GM12878 (cell line): Measurements from ENCODE around the gene MARCHF10. TPM values are rescaled to one million over a fixed set of nuclear protein-coding genes. Genes with fewer than 3 reads are reported as not detected.
"Not testable (repeated sequence)": the region's sequence is repeated elsewhere in the genome, so short reads cannot be mapped to it uniquely, and the experiment has no call there.

Experiments
- ATAC-seq: fragments of 200-7000 bp; cut with Tn5 transposase; 3 replicates; pipeline ENCODE4 v1.9.1; 2020; ENCODE audit warnings: mild to moderate bottlenecking, moderate library complexity
- BruUV-seq: library from RNA; stranded (reverse); fragments of 400-500 nt; replicated peaks from 2 replicates; lab custom pipeline; 2021; lab: Mats Ljungman, UMichigan
- CTCF ChIA-PET: fragments of 300-600 bp; sonication (Branson Sonifier 250); formaldehyde crosslinking; extraction: SDS; loops from one replicate; lab custom pipeline; 2021; ENCODE audit warnings: inconsistent platforms; lab: Yijun Ruan, JAX
- POLR2A ChIA-PET: fragments of 350-600 bp; formaldehyde crosslinking; extraction: SDS; loops from one replicate; lab custom pipeline; 2021; ENCODE audit warnings: inconsistent platforms; lab: Charles Lee
- RAD21 ChIA-PET: fragments of 300-600 bp; sonication (Branson Sonifier 250); formaldehyde crosslinking; loops from one replicate; lab custom pipeline; 2023; ENCODE audit warnings: antibody characterized with exemption; ENCODE audit not compliant: unreplicated experiment; lab: Charles Lee
- SMC1A ChIA-PET: fragments of 300-600 bp; sonication (Branson Sonifier 250); formaldehyde crosslinking; loops from one replicate; lab custom pipeline; 2023; ENCODE audit not compliant: unreplicated experiment, uncharacterized antibody; lab: Charles Lee
- DNase-seq: peaks from one replicate; pipeline ENCODE4 v3.0.0-alpha.2; 2011; ENCODE audit warnings: low read depth, low spot score
- FAIRE-seq: peaks from 3 replicates; lab custom pipeline; 2011; peaks lifted over from hg19 to GRCh38; lab: Jason Lieb, UNC
- H2AFZ ChIP-seq: 2 replicates; pipeline ENCODE4 v1.6.0; 2011; ENCODE audit warnings: low read depth, low read length, control low read depth; ENCODE audit not compliant: control insufficient read depth
- H3K27ac ChIP-seq: 2 replicates; pipeline ENCODE4 v1.5.1; 2011; ENCODE audit warnings: control low read depth; ENCODE audit not compliant: control insufficient read depth, insufficient read depth
- H3K27me3 ChIP-seq, 2 experiments: replicated peaks in 1 of 2; 2 replicates each; pipeline versions ENCODE4 v1.6.0 to v1.6.1; 2011; ENCODE audit warnings: low read length in 1 of 2; ENCODE audit not compliant: control insufficient read depth in 2 of 2, insufficient read depth in 2 of 2
- H3K36me3 ChIP-seq, 2 experiments: 2 replicates each; pipeline ENCODE4 v1.5.1; 2011; ENCODE audit warnings: low read length in 1 of 2; ENCODE audit not compliant: control insufficient read depth in 2 of 2, insufficient read depth in 2 of 2
- H3K4me1 ChIP-seq: 2 replicates; pipeline ENCODE4 v1.6.1; 2011; ENCODE audit warnings: mild to moderate bottlenecking, low read length, moderate library complexity, mixed read lengths; ENCODE audit not compliant: control insufficient read depth, insufficient read depth
- H3K4me2 ChIP-seq: 2 replicates; pipeline ENCODE4 v1.6.0; 2011; ENCODE audit warnings: control low read depth; ENCODE audit not compliant: control insufficient read depth, insufficient read depth
- H3K4me3 ChIP-seq: fragments of 200-600 bp; sonication (generic); 2 replicates; pipeline ENCODE4 v1.5.1; 2016
- H3K79me2 ChIP-seq: 2 replicates; pipeline ENCODE4 v1.6.0; 2011; ENCODE audit warnings: low read length; ENCODE audit not compliant: control insufficient read depth, insufficient read depth
- H3K9ac ChIP-seq: 2 replicates; pipeline ENCODE4 v1.8.0; 2011; ENCODE audit warnings: low read length, control low read depth, mixed read lengths; ENCODE audit not compliant: control insufficient read depth, insufficient read depth
- H3K9me3 ChIP-seq: replicated peaks from 3 replicates; pipeline ENCODE4 v1.5.1; 2011; ENCODE audit warnings: mild to moderate bottlenecking, low read length; ENCODE audit not compliant: control insufficient read depth, insufficient read depth
- H4K20me1 ChIP-seq: 2 replicates; pipeline ENCODE4 v1.6.0; 2011; ENCODE audit not compliant: control insufficient read depth, insufficient read depth
- CEBPB ChIP-seq, 2 experiments: fragments of 150-350 bp in 1 of 2; IDR thresholded peaks; 2 replicates each; pipeline ENCODE4 v1.6.1; 2012 to 2014; ENCODE audit warnings: low read depth in 2 of 2, low read length in 2 of 2, borderline replicate concordance in 1 of 2, inconsistent platforms in 1 of 2
- IKZF2 ChIP-seq, 2 experiments: fragments of 450-650 bp; IDR thresholded peaks; 2 replicates each; pipeline ENCODE4 v1.6.1; 2017; ENCODE audit warnings: mild to moderate bottlenecking in 2 of 2, moderate library complexity in 2 of 2
- KLF5 ChIP-seq: fragments of 450-650 bp; IDR thresholded peaks from 2 replicates; pipeline ENCODE4 v1.6.1; 2014; ENCODE audit warnings: mild to moderate bottlenecking; ENCODE audit not compliant: partially characterized antibody
- RBBP5 ChIP-seq: fragments of 200-600 bp; sonication (generic); conservative IDR thresholded peaks from 2 replicates; pipeline ENCODE4 v1.6.1; 2016
- ZNF24 ChIP-seq: fragments of 450-650 bp; IDR thresholded peaks from 2 replicates; pipeline ENCODE4 v1.6.1; 2017; ENCODE audit warnings: antibody characterized with exemption, mild to moderate bottlenecking
- WGBS: methylation state at CpG from one replicate; pipeline ENCODE4 v1.1.6; 2016; ENCODE audit warnings: low lambda C conversion rate; ENCODE audit not compliant: insufficient replicate concordance, insufficient coverage; ENCODE audit errors: missing lambda C conversion rate; 5-methylcytosine and 5-hydroxymethylcytosine counted together
- in situ Hi-C: fragments of 300-500 bp; cut with MboI; formaldehyde crosslinking; loops from 9 replicates; pipeline ENCODE4 v1.14.3; 2018; ENCODE audit warnings: mixed read lengths
- intact Hi-C: fragments of 100-400 bp; cut with micrococcal nuclease; formaldehyde crosslinking; loops from one replicate; pipeline ENCODE4 v1.14.2; 2022; ENCODE audit not compliant: unreplicated experiment
- polyA plus RNA-seq, 11 experiments: library from polyadenylated mRNA; depleted of rRNA in 4 of 11; unstranded in 6 of 11; stranded (reverse) in 5 of 11; fragments of >200 nt; fragmentation: Nextera tagmentation in 4 of 11; fragmentation: Illumina TruSeq in 1 of 11; extraction: Ambion mirVana in 4 of 11; extraction: Trizol in 1 of 11; gene quantifications; 1 replicate in 1 of 11; 2 replicates in 10 of 11; pipeline versions ENCODE4 v1.2.1 to v1.2.3, GENCODE V29; 2011 to 2016; ENCODE audit warnings: inconsistent platforms in 2 of 11, missing spikeins in 2 of 11, low read depth in 1 of 11
- total RNA-seq, 4 experiments: library from RNA; depleted of rRNA in 3 of 4; stranded (reverse); fragments of >200 nt in 3 of 4; fragmentation: Illumina TruSeq in 1 of 4; extraction: Trizol in 1 of 4; gene quantifications; 2 replicates each; pipeline versions ENCODE4 v1.2.1 to v1.2.3, GENCODE V29; 2013 to 2021
- TF ChIP-seq, protein P1 (sequence below): IDR thresholded peaks from 2 replicates; pipeline ENCODE4 v1.6.1; 2012; ENCODE audit warnings: low read depth, low read length, improper control_type of control experiment

MARCHF10 gene
- total and polyA plus RNA-seq, 10 of the 15 experiments (the other 5 are each of a cell fraction or from before 2014, with no cell fraction given) = 0.11 to 0.24 TPM; not detected in 8

DNA sequence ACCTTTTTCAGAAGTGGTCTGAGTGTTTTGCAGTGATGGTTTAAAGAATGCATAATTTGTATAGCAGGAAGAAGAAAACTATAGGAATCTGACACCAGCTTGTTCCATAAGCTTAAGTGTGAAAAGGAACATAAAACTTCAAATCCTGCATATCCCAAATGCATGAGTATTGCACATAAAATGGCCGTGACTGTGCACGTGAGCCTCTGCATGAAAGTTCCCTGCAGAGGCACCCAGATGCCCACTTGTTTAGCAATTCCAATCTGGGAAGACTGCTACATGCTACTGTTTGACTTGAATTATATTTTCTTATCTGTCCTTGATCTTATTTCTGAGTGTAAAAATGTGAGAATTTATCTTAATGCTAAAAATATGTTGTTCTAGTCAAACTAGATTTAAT, 21.5 kb downstream of the MARCHF10 start:
- CTCF ChIA-PET = no interaction called here
- FAIRE-seq = no peak
- TF ChIP-seq CEBPB (IDR thresholded peaks at IDR 0.05; ENCODE audit: borderline replicate concordance in 1 of 2, low read depth in 2 of 2, low read length in 2 of 2) (no peak), ZNF24 (no peak), IKZF2 (IDR thresholded peaks at IDR 0.05) (no peak), RBBP5 (no peak), KLF5 (no peak)
- TF ChIP-seq, protein P1, sequence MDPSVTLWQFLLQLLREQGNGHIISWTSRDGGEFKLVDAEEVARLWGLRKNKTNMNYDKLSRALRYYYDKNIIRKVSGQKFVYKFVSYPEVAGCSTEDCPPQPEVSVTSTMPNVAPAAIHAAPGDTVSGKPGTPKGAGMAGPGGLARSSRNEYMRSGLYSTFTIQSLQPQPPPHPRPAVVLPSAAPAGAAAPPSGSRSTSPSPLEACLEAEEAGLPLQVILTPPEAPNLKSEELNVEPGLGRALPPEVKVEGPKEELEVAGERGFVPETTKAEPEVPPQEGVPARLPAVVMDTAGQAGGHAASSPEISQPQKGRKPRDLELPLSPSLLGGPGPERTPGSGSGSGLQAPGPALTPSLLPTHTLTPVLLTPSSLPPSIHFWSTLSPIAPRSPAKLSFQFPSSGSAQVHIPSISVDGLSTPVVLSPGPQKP = no peak
- TF ChIP-seq, all 136 proteins: peak for 0

DNA sequence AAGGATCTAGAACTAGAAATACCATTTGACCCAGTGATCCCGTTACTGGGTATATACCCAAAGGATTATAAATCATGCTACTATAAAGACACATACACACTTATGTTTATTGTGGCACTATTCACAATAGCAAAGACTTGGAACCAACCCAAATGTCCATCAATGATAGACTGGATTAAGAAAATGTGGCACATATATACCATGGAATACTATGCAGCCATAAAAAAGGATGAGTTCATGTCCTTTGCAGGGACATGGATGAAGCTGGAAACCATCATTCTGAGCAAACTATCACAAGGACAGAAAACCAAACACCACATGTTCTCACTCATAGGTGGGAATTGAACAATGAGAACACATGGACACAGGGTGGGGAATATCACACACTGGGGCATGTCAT, 22.1 kb downstream of the MARCHF10 start:
- H3K36me3 ChIP-seq, intact Hi-C loops, H3K27me3 ChIP-seq, DNase-seq, in situ Hi-C loops, FAIRE-seq, RAD21 ChIA-PET, BruUV-seq, H3K27ac ChIP-seq, ATAC-seq, H3K9me3 ChIP-seq, H2AFZ ChIP-seq, H3K9ac ChIP-seq, H3K4me3 ChIP-seq, H3K4me2 ChIP-seq, CTCF ChIA-PET, H3K4me1 ChIP-seq, H4K20me1 ChIP-seq, H3K79me2 ChIP-seq, POLR2A ChIA-PET, SMC1A ChIA-PET: not testable (repeated sequence)
- WGBS = 88% methylated on average over 1 of the region's 1 CpG

More for the DNA sequence above, 21.5 kb downstream of the MARCHF10 start:
- Histone ChIP-seq H3K4me1 (no peaks in the 10 kb centered on the region), H3K27ac (no peak overlapping the region), H3K79me2 (no peaks in the 10 kb centered on the region), H2AFZ (no peak overlapping the region), H4K20me1 (no peaks in the 10 kb centered on the region), H3K9ac (no peak overlapping the region), H3K27me3 (no peaks in the 10 kb centered on the region), H3K36me3 (no peaks in the 10 kb centered on the region), H3K4me2 (no peak overlapping the region), H3K4me3 (no peak overlapping the region), H3K9me3 (no peaks in the 10 kb centered on the region)
- no peak for DNase-seq
- in situ Hi-C loops = no loop called here
- ChIA-PET SMC1A (no interaction called here), POLR2A (no interaction called here), RAD21 (no interaction called here)
- intact Hi-C loops = no loop called here
- ATAC-seq = no peak
- BruUV-seq = no TSS peak
- 38% methylated on average over 2 of the region's 2 CpGs for WGBS
